NCI-H82 treated with DMSO at 0.1 percent for 48 hours (cell line): ENCODE measurements around the gene MZF1.

Experiments used
- DNase-seq: peaks from one replicate; lab custom pipeline; 2025; ENCODE audit not compliant: unreplicated experiment; lab: John Stamatoyannopoulos, UW

The MZF1 gene

DNA sequence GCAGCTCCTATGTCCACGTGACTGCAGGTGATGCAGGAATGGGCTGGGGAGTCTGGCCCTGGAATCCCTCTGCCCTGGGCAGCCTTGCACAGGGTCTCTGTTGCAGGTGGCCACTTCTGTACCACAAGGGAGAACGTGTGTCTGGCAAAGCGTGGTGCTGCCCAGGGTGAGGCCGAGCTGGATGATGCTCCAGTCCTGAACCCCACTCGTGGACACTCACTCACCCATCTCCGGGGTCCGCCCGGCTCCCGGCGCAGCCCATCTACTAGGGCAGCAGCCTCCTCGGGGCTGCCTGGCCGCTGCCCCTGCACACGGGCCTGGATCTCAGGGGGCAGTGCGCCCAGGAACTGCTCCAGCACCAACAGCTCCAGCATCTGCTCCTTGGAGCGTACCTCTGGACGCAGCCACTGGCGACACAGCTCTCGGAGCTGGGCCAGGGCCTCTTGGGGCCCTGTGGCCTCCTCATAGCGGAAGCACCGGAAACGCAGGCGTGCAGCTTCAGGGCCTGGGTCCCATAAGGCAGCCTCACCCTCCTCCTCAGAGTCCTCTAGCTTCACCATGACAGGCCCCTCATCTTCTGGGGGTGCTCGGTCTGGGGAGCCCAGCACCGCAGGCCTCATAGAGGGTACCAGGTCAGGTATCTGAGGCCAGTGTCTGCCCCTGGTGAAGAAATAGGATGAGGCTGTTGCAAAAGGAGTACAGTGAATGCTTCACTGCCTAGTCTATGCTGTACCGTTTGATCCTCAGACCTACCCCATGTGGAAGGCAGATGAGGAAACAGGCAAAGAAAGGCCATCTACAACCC is 2.2 kb downstream of the MZF1 start:
- DNase-seq = no peak

DNA sequence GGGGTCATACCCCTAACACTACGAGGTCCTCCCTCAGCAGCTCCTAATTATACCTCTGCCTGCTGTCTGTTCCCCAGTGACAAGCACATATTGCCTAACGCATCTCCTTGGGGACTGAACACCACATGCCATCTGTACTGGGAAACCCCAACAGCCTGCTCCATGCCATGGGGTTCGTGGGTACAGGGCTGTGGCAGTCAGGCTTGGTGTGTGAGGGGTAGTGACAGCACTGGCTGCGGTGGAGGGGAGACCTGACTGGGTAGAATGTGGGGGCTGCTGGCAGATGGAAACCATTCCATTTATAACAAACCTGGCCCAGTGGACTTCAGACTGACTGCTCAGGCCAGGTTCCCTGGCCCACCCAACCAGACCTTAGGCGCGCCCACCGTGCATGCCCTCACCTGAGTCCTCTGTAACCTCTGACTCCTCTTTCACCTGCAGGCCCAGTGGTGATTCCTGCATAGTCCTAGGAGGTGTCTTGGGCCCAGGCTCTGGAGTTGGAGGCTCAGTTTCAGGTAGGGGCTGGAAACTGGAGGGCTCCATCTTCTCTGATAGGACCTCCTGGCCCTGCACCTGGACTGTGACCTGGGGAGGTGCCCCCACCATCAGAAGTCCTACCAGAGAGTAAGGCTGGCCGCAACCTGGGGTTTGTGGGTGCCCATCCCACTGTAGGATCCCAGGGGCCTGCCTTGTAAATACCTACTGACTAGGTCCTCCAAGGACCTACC is 3.0 kb downstream of the MZF1 start:
- DNase-seq = no peak

DNA sequence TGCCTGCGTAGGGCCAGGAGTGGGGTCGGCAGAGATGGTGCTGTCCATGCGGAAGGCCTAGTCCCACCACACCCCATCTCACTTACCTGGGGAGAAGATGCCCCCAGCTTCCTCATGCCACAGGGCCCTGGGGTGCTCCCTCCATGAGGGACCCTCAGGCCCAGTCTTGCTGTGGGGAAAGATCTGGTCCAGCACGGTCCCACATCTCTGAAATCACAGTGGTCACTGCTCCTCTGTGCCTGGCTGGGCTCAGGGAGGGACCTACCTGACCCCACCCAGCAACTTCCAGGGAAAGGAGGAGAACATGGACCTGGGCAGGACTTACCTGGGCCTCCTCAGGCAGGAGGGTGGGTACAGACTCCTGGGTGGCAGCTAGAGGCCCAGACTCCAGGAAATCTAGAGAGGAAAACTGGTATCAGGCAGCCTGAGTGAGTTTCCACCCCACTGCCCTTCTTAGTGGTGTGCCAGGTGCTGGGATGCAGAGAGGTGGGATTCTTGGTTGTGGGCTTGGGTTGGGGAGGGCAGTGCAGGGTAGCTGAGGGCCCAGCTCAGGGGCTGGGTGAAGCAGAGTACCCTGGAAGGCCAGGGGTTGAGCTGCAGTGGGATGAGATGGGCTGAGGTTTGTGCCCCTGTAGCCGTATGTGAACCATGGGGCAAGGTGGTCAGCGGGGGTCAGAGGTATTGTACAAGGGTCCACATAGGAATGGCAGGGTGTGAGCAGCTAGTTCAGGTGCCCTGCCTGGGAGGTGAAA is 3.8 kb downstream of the MZF1 start:
- DNase-seq = no peak

DNA sequence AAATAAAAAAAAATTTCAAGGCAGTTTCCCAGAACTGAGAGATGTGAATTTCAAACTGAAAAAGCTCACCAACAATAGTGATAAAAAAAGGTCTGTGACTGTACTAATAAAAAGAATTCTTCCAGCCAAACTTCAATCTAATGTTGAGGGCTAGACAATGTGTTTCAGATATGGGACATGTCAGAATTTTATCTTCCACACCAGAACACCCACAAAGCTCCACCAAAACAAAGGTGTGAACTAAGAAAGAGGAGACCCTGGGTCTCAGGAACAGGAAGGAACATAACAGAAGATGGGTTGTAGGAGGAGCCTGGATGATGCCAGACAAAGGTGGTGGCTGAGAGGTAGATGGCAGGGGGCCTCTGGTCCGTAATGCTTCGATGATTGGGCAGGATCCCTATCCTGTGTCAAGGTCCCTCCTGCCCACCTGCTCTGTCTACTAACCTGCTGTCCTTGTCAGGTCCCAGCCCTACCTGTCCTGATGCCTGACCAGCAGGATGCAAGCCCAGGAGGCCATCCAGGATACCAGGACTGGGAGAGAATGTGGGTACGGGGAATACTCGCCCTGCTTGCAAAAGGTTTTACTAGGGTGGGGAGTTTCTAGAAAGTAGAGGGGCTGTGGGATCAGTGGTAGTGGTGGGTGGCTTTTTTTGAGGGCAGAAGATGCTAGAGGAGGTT is 4.5 kb downstream of the MZF1 start:
- DNase-seq = no peak

DNA sequence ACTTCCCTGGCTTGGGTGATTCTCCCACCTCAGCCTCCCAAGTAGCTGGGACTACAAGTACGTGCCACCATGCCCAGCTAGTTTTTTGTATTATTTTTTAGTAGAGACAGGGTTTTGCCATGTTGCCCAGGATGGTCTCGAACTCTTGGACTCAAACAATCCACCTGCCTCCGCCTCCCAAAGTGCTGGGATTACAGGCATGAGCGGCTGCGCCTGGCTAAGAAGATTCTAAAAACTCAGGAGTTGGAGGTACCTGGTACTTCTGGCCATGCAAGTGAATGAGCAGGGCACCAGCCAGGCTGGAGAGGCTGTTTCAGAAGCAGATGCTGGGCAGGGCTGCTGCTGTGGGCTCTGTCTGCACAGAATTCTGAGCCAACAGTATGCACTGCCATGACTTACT is 6.1 kb downstream of the MZF1 start:
- DNase-seq = no peak

DNA sequence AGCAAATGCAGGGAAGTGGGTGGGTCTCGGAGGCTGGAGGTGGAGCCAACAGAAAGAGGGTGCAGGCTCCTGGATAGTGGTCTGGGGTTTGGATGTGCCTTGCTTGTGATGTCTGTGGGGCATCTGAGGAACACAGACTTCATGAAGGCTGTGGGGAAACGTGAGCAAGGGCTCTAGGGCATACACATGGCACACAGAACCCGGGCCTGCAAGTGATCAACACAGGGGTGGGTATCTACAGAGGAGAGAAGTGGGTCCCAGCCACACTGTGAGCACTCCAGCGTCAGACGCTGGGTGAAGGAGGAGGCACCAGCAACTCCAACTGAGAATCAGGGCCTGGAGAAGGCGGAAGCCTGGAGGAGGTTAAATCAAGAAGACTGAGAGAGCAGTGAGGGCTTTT is 9.3 kb downstream of the MZF1 start:
- DNase-seq = no peak

DNA sequence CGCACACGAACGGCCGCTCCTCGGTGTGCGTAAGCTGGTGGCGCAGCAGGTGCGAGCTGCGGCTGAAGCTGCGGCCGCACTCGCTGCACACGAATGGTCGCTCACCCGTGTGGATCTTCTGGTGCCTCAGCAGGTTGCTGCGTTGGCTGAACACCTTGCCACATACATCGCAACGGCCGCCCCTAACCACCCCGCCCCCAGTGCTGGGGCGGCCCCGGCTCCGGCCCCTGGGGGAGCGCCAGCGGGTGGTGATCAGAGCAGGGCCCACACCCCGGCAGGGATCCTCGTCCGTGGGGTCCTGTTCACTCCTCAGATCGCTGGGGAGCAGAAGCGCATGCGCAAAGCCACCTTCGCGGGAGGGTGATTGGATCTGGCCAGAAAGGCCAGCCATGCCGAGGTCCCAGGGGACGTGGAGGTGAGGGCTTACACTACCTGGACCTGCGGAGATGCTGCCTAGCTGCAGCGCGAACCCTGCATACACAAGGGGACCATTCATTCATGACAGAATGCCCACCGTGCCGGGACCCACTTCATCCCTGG is 10.0 kb downstream of the MZF1 start:
- DNase-seq = no peak

DNA sequence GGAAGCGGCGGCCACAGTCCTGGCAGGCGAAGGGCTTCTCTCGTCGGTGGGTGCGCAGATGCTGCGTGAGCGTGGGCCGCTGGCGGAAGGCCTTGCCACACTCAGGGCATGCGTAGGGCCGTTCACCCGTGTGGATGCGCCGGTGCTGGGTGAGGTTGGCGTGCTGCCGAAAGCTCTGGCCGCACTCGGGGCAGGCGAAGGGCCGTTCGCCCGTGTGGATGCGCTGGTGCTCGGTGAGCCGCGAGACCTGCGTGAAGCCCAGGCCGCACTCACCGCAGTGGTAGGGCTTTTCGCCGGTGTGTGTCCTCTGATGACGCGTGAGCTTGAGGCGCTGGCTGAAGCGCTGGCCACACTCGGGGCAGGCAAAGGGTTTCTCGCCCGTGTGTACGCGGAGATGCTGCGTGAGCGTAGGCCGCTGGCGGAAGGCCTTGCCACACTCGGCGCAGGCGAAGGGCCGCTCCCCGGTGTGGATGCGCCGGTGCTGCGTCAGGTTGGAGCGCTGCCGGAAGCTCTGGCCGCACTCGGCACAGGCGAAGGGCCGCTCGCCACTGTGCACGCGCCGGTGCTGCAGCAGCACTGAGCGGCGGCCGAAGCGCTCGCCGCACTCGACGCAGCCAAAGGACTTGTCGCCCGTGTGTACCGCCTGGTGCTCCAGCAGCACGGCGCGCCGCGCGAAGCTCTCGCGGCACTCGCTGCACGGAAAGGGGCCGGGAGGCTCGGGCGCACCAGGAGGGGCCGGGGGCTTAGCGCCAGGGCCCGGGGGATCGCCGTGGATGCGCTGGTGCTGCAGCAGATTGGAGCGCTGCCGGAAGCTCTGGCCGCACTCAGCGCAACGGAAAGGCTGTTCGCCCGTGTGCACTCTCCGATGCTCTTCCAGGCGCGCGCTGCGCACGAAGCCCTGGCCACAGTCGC is 10.8 kb downstream of the MZF1 start:
- no peak for DNase-seq

DNA sequence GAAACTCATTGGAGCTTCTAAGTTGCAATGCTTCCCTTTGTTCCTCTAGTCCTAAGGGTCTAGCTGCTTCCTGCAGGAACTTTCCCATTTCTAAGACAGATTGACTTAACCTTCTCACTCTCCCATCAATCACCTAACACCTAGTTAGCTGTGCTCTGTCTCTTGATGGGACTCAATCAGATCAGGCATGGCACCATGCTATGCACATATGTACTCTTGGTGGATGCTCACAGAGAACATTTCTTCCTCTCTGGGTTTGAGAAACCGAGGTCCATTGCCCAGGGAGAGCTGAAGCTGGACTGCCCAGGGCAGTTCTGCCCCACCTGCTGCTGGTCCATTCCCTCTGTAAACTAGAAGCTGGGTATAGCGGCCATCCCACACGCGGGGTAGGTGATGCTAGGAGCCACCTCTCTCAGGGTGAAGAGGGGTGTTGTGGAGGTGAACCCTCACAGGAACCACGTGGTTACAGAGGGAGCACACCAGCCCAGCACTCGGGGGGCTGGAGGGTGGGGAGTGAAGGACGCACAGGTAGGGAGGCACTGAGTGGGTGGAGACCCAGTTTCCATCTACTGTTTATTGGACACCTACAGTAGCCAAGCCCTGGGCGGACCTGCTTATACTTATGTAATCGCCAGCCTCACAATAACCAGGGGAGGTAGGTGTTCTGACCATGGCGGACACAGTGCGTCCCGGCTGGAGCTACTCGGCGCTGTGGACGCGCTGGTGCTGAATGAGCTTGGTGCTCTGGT is 11.6 kb downstream of the MZF1 start:
- DNase-seq = no peak

DNA sequence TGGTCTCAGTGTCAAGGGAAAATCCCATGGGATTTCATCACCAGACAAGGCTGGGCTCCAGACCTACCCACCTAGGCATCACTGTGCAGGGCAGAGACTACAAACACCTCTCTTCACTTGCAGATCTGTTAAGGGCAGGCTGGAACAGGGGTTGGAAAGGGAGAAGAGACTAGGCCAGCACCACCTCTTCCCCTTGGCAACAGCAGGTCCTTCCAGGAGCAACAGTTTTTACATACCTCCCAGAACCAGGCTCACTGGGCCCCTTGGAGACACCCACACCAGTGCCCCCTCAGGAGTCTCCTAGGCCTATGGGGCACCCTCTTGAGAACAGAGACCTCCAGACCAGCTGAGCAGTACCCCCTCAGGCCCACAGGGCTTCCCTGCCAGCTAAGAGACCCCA is 12.2 kb downstream of the MZF1 start:
- DNase-seq = no peak

DNA sequence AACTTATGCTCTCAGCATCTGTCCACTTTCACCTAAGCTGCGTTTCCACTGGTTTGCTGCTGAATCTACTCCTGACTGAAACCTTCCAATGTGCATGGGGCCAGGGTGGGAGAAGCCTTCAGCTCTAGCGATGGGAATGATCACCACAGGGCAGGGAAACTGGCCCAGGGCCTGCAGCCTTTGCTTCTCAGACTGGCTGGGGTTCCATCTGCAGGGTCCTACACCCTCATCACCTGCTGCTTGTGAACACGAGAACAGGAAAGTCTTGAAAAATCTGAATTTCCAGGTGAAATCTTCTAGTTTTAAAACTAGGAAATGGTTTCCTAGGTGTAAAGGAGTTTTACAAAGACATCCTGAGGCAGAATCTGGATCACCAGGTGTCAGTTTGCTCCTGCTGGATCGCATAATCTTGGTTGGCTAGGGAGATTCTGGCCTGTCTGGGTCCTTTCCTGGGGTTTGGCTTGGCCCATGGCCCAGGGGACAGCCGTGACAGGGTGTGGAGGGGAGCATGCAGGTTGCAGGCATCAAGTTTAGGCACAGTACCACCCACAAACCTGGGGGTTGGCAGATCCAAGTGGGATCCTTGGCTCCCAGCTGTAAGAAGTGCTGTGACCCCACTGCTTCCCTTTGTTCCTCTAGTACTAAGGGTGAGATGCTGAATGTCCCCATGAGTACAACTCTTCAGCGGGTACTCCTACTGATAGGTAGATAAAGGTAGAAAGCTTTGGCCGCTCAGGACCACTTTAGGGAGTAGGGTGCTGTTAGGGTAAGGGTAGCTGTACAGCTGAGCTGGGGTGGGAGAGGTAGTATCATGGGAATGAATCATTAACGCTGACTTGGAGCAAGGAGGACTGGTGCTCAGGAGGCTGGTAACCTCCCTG is 12.9 kb downstream of the MZF1 start:
- DNase-seq = no peak

DNA sequence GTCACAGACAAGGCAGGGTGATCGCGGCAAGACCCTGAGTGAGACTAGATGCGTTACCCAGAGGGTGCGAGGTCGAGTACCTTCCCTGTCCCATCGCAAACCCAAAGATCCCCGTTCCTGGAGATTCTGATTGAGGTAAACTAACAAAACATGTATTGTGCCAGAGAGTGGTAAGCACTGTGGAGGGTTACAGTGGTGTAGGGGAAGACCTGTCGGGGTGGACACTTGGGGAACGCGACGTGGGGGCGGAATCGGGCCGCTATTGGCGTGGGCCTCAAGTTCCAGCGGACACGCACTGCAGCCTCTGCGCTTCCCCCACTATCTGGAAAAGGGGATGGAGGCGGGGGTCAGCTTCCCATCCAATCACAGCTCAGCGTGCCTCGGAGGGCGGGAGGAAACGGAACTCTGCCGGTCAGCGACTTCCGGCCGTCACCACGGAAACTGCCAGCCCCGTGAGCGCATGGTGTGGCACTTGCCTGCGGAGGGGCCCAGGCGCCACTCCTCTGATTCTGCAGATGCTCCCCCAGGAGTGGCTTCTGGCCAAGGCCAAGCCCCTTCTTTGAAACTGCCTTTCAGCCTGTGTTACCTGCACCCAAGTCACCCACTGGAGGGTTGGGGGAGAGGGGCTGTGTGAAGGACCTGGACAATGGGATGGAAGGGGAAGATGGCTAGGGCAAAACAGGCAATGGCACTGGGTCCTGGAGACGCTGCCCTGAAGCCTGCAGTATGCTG is 13.7 kb downstream of the MZF1 start:
- DNase-seq = no peak

DNA sequence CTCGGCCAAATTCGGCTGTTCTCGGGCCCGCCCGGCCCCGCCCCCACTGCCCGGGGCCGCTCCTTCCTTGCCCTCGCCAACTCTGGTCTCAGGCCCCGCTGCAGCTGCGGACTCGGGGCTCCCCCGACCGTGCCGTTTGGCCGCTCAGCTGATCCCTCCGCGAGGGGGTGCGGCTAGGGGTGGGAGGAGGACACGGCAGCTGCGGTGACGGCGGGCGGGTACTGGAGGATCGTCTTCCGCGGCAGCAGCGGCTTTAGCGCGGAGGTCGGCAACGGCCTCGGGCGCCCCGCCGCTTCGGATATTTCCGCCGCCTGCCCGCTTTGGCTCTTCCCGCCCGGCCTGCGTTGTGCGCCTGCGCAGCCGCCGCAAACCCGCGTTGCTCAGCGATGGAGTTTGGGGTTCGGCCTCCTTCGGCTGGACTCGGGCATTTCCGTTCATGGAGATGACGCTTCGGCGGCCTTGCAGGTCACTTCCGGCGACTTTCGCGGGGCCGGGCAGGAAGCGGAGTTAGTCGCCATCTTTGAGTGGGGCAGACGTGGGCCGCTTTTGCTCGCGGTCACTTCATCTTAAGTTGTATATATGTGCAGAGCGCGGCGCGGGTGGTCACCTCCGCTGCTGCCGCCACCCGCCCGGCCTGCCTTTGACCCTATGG is 14.4 kb downstream of the MZF1 start:
- DNase-seq = no peak

DNA sequence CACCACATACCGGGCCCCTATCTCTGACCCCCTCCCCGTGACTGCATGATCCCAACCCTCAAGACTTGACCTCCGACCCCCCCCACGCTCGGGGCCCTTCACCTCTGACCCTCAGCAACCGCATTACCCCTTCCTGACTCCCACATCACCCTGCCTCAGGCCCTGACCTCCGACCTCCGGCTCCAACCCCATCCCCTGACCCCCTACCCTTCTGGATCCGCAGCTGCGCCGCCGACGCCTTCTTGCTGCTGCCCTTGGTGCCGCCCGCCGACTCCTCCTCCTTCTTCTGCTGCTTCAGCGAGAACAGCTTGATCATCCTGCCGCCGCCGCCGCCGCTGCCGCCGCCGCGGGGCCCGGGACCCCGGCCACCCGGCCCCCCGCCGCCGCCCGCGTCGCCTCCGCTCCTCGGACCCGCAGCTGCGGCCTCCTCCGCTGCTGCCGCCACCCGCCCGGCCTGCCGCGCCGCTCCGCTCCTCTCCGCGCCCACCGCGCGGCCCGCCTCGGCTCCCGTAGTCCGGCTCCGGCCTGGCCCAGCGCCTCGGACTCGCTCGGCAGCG is 15.0 kb downstream of the MZF1 start, which contains the start of gene UBE2M:
UBE2M (minus strand) TSS at position 546 of the 557 bp plus-strand sequence; CDS start at position 316, 230 bp downstream.
- no peak for DNase-seq

DNA sequence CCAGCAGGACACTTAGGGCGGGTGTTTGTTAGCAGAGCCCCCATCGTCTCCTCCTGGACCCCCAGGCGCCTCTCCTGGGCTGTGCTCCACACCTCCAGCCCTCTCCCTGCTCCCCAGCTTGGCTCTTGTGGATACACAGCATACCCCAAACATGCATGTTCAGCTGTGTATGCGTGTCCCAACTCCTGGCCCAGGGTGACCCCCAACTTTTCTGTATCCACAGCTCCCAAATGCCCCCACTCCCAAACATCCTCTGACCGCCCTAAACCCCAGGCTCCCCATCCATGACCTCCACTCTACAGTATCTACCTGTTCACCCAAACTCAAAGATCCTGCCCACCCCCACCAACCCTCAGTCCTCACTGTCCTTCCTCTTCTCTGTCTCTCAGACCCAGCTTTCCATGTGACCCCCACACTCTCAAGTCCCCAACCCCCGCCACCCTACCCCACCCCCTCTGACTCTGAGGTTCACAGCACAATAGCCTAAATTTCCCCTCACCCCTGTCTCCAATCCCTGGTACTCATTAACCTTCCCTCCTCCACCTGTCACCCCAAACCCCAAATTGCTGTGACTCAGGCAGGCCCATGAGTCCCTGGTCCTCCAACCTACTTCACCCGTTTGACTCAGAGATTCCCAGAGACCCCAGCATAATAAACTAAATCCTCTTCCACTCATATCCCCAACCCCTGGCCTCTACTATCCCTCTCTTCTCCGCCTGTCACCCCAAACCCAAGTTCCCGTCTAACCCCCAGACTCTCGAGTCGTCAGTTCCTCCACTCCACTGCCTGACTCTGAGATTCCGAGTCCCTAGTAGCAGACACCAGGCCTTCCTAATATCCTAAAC is 15.7 kb downstream of the MZF1 start:
- no peak for DNase-seq
